Measurements from ENCODE around the gene LOC128125822.

- TF ChIP-seq CTCF (IDR thresholded peaks at IDR 0.05) = no peak
- no peak for TF ChIP-seq EZH2 (IDR thresholded peaks at IDR 0.05)
Observed at GRCh38 chr6:63576147-63576772, 4.0 kb downstream of the LOC128125822 start.
